Endothelial cell of umbilical vein (primary cell): ENCODE results near the gene CD5L. TPM values are rescaled to one million over a fixed set of nuclear protein-coding genes. Genes with fewer than 3 reads are reported as not detected.

Experiments
- BruUV-seq: library from RNA; stranded (reverse); fragments of 400-500 nt; replicated peaks from 2 replicates; lab custom pipeline; 2021; lab: Mats Ljungman, UMichigan
- CTCF ChIA-PET: fragments of 300-600, 350-600 bp; sonication (Branson Sonifier 250); formaldehyde crosslinking; loops from one replicate; lab custom pipeline; 2021; ENCODE audit warnings: antibody characterized with exemption, inconsistent platforms; lab: Charles Lee
- POLR2A ChIA-PET: fragments of 300-600, 350-600 bp; sonication (Branson Sonifier 250); formaldehyde crosslinking; loops from one replicate; lab custom pipeline; 2021; ENCODE audit warnings: antibody characterized with exemption, inconsistent platforms; lab: Charles Lee
- DNase-seq: peaks from one replicate; pipeline ENCODE4 v3.0.0-alpha.2; 2011; ENCODE audit warnings: low read depth, low spot score
- FAIRE-seq: peaks from 2 replicates; lab custom pipeline; 2011; peaks lifted over from hg19 to GRCh38; lab: Jason Lieb, UNC
- H2AFZ ChIP-seq: 2 replicates; pipeline ENCODE4 v1.6.0; 2012; ENCODE audit warnings: low read depth, low read length, control low read depth, inconsistent platforms
- H3K27ac ChIP-seq: 2 replicates; pipeline ENCODE4 v1.5.1; 2011; ENCODE audit warnings: low read depth, mild to moderate bottlenecking, control low read depth, low read length, moderate library complexity; ENCODE audit not compliant: insufficient read depth
- H3K27me3 ChIP-seq, 2 experiments: 2 replicates each; pipeline versions ENCODE4 v1.6.0 to v1.6.1; 2011; ENCODE audit warnings: low read length in 2 of 2, mixed read lengths in 1 of 2; ENCODE audit not compliant: control insufficient read depth in 2 of 2, insufficient read depth in 2 of 2
- H3K36me3 ChIP-seq, 2 experiments: 2 replicates in 1 of 2; 3 replicates in 1 of 2; pipeline ENCODE4 v1.5.1; 2011; ENCODE audit warnings: low read length in 2 of 2, mild to moderate bottlenecking in 1 of 2, moderate library complexity in 1 of 2; ENCODE audit not compliant: control insufficient read depth in 2 of 2, insufficient read depth in 2 of 2; ENCODE audit errors: extremely low read depth in 1 of 2
- H3K4me1 ChIP-seq: 3 replicates; pipeline ENCODE4 v1.5.1; 2011; ENCODE audit warnings: mild to moderate bottlenecking, low read length; ENCODE audit not compliant: control insufficient read depth, insufficient read depth; ENCODE audit errors: extremely low read depth
- H3K4me2 ChIP-seq: 2 replicates; pipeline ENCODE4 v1.6.1; 2011; ENCODE audit warnings: low read length, control low read depth, mixed read lengths; ENCODE audit not compliant: insufficient read depth
- H3K4me3 ChIP-seq, 3 experiments: fragments of 200-600 bp in 1 of 3; sonication (generic), shearing (Covaris generic) in 1 of 3; replicated peaks in 1 of 3; 2 replicates each; pipeline ENCODE4 v1.5.1; 2011 to 2016; ENCODE audit warnings: control low read depth in 3 of 3, low read length in 3 of 3, mild to moderate bottlenecking in 2 of 3, inconsistent platforms in 1 of 3, low read depth in 1 of 3, moderate library complexity in 1 of 3; ENCODE audit not compliant: insufficient read depth in 1 of 3
- H3K79me2 ChIP-seq: 2 replicates; pipeline ENCODE4 v1.6.0; 2012; ENCODE audit warnings: low read length, inconsistent platforms; ENCODE audit not compliant: control insufficient read depth, insufficient read depth
- H3K9ac ChIP-seq: replicated peaks from 2 replicates; pipeline ENCODE3; 2011; ENCODE audit warnings: low read length, control low read depth; ENCODE audit not compliant: insufficient read depth; ENCODE audit errors: extremely low read depth
- H3K9me1 ChIP-seq: replicated peaks from 3 replicates; pipeline ENCODE4 v1.6.0; 2011; ENCODE audit warnings: mild to moderate bottlenecking, low read length; ENCODE audit not compliant: control insufficient read depth, insufficient read depth; ENCODE audit errors: extremely low read depth
- H3K9me3 ChIP-seq: replicated peaks from 2 replicates; pipeline ENCODE4 v1.5.1; 2012; ENCODE audit warnings: low read length, inconsistent platforms; ENCODE audit not compliant: control insufficient read depth, insufficient read depth
- H4K20me1 ChIP-seq: replicated peaks from 2 replicates; pipeline ENCODE3; 2011; ENCODE audit warnings: mild to moderate bottlenecking, low read length; ENCODE audit not compliant: control insufficient read depth, insufficient read depth; ENCODE audit errors: extremely low read depth
- EZH2 ChIP-seq: IDR thresholded peaks from 2 replicates; pipeline ENCODE4 v1.6.1; 2012; ENCODE audit warnings: borderline replicate concordance, low read depth, mild to moderate bottlenecking, moderate library complexity, low read length, inconsistent platforms; ENCODE audit not compliant: severe bottlenecking
- FOS ChIP-seq: IDR thresholded peaks from 2 replicates; pipeline ENCODE4 v1.6.1; 2011; ENCODE audit warnings: mild to moderate bottlenecking, low read length, moderate library complexity, borderline replicate concordance; ENCODE audit not compliant: insufficient read depth
- GATA2 ChIP-seq: IDR thresholded peaks from 2 replicates; pipeline ENCODE4 v1.7.0; 2011; ENCODE audit warnings: low read depth, mild to moderate bottlenecking, moderate library complexity, mixed read lengths, low read length; ENCODE audit not compliant: insufficient read length, insufficient read depth
- POLR2A ChIP-seq: IDR thresholded peaks from 2 replicates; pipeline ENCODE4 v1.6.1; 2012; ENCODE audit warnings: low read depth, mild to moderate bottlenecking, control low read depth, low read length
- POLR2AphosphoS5 ChIP-seq: IDR thresholded peaks from 2 replicates; pipeline ENCODE4 v1.6.1; 2012; ENCODE audit warnings: low read depth, mild to moderate bottlenecking, control low read depth, low read length, moderate library complexity; ENCODE audit not compliant: insufficient read depth
- dilution Hi-C: fragments of 300-500 bp; cut with MboI; formaldehyde crosslinking; loops from one replicate; pipeline ENCODE4 v1.15.0; 2019; ENCODE audit warnings: low sequenced_read_pairs; ENCODE audit not compliant: extremely low pct_ligation_motif_present
- intact Hi-C: fragments of 100-400 bp; cut with micrococcal nuclease; formaldehyde crosslinking; loops from one replicate; pipeline ENCODE4 v1.10.0; 2022
- polyA plus RNA-seq, 4 experiments: library from polyadenylated mRNA; depleted of rRNA in 3 of 4; stranded (reverse) in 3 of 4; unstranded in 1 of 4; fragments of >200 nt; gene quantifications; 2 replicates each; pipeline versions ENCODE4 v1.2.1 to v1.2.3, GENCODE V29; 2011 to 2012; ENCODE audit warnings: missing spikeins in 1 of 4
- total RNA-seq: library from RNA; stranded (reverse); gene quantifications from 2 replicates; pipeline ENCODE4 v1.2.3, GENCODE V29; 2021
- TF ChIP-seq, protein P1 (sequence below), 2 donors: IDR thresholded peaks; 1 replicate in 1 of 2; 2 replicates in 1 of 2; pipeline ENCODE4 v1.5.1; 2011; ENCODE audit warnings: low read length in 2 of 2, mild to moderate bottlenecking in 2 of 2, moderate library complexity in 2 of 2, control low read depth in 1 of 2, inconsistent platforms in 1 of 2, low read depth in 1 of 2; ENCODE audit not compliant: insufficient read depth in 1 of 2; ENCODE audit errors: extremely low read depth in 1 of 2
- TF ChIP-seq, protein P2 (sequence below): IDR thresholded peaks from 2 replicates; pipeline ENCODE4 v1.6.1; 2011; ENCODE audit not compliant: insufficient read depth, insufficient read length

Gene CD5L
- total and polyA plus RNA-seq, 2 donors (not counting 3 experiments of a cell fraction or from before 2014, with no cell fraction given) = not detected

DNA sequence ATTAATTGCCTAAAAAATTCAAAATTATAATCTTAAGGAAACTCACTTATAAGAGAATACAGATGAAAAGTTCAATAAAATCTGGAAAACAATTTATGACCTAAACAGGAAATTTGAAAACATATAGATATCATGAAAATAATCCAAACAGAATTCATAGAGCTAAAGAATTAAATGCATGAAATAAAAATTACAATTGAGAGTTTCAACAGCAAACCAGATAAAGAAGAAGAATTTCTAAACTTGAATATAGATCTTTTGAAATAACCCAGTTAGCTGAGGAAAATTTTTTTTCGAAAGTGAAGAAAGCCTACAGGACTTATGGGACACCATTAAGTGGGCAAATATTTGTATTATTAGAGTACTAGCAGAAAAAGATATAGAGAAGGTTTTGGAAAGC lies 28.3 kb downstream of the CD5L start:
- no peak overlapping the region for H2AFZ ChIP-seq
- no peaks in the 10 kb centered on the region for H3K9me1 ChIP-seq
- FAIRE-seq (no peak), DNase-seq (no peak)
- H3K9me3 ChIP-seq = no peaks in the 10 kb centered on the region
- ChIA-PET POLR2A (no interaction called here), CTCF (no interaction called here)
- TF ChIP-seq FOS (no peak), EZH2 (no peak), POLR2AphosphoS5 (no peak), POLR2A (no peak), GATA2 (no peak)
- TF ChIP-seq, protein P1, sequence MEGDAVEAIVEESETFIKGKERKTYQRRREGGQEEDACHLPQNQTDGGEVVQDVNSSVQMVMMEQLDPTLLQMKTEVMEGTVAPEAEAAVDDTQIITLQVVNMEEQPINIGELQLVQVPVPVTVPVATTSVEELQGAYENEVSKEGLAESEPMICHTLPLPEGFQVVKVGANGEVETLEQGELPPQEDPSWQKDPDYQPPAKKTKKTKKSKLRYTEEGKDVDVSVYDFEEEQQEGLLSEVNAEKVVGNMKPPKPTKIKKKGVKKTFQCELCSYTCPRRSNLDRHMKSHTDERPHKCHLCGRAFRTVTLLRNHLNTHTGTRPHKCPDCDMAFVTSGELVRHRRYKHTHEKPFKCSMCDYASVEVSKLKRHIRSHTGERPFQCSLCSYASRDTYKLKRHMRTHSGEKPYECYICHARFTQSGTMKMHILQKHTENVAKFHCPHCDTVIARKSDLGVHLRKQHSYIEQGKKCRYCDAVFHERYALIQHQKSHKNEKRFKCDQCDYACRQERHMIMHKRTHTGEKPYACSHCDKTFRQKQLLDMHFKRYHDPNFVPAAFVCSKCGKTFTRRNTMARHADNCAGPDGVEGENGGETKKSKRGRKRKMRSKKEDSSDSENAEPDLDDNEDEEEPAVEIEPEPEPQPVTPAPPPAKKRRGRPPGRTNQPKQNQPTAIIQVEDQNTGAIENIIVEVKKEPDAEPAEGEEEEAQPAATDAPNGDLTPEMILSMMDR (IDR thresholded peaks at IDR 0.05; ENCODE audit: extremely low read depth in 1 of 2, insufficient read depth in 1 of 2, low read depth in 1 of 2, low read length in 2 of 2) = no peak
- TF ChIP-seq, protein P2, sequence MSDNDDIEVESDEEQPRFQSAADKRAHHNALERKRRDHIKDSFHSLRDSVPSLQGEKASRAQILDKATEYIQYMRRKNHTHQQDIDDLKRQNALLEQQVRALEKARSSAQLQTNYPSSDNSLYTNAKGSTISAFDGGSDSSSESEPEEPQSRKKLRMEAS = no peak
- no TSS peak for BruUV-seq
- H4K20me1 ChIP-seq = no peaks in the 10 kb centered on the region
- H3K4me1 ChIP-seq = no peaks in the 10 kb centered on the region
- H3K9ac ChIP-seq = no peak overlapping the region
- H3K27ac ChIP-seq = no peak overlapping the region
- dilution Hi-C loops = no loop called here
- intact Hi-C loops = no loop called here
- no peaks in the 10 kb centered on the region for H3K79me2 ChIP-seq
- no peaks in the 10 kb centered on the region for H3K27me3 ChIP-seq
- H3K4me2 ChIP-seq = no peak overlapping the region
- no peak overlapping the region for H3K4me3 ChIP-seq
- no peaks in the 10 kb centered on the region for H3K36me3 ChIP-seq
